AG08396 (cell line): ENCODE results near the gene HRNR.
A peak's percentile ranks its signal among the peaks of the same experiment; 100 is the strongest.
"Not testable (repeated sequence)": the region's sequence is repeated elsewhere in the genome, so short reads cannot be mapped to it uniquely, and the experiment has no call there.

Source experiments
- DNase-seq: peaks from one replicate; pipeline ENCODE4 v3.0.0; 2012; ENCODE audit warnings: low spot score, mixed read lengths

Gene HRNR

DNA sequence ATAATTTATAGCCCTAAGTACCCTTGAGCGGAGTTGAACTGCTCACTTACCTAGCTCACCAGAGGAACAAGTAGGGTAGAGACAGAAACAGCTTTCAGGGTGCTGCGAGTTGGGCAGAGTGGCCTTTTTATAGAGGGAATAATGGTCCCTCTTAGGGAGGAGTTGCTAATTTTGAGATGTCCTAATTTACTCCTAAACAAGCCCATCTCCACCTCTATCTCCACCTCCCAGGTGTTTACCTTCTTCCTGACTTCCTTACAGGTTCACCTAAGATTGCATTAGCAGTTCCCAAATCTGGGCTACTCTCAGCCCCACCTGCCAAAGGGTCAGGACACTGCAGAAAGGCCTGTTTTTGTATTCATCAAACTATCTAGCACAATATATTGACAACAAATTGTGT, at the start of gene HRNR:
TSS of gene HRNR (minus strand) at position 101 of the 400 bp plus-strand sequence. CDS start 940 bp downstream, outside the sequence.
- DNase-seq: no peak

DNA sequence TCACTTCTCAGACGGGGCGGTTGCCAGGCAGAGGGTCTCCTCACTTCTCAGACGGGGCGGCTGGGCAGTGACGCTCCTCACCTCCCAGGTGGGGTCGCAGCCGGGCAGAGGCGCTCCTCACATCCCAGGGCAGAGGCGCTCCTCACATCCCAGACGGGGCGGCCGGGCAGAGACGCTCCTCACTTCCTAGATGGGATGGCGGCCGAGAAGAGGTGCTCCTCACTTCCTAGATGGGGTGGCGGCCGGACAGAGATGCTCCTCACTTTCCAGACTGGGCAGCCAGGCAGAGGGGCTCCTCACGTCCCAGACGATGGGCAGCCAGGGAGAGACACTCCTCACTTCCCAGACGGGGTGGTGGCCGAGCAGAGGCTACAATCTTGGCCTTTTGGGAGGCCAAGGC, 32.4 kb upstream of the HRNR start:
- not testable (repeated sequence) for DNase-seq

DNA sequence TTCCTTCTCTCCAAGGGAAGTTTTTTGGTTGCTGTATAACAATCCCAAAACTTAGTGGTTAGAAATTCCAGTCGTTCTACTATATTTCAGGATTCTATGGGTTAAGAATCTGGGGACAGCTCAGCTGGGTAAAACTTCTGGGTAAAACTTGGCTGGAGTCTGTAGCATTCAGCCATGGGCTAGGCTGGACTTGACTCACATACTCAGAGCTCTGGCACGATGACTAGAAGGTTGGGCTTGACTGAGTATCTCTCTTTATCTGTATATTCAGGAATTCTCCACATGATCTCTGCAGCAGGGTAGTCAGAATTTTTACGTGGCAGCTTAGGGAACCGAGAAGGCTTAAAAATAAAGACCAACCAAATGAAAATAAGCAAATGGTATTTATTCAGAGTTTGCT, 28.2 kb upstream of the HRNR start:
- no peak for DNase-seq

DNA sequence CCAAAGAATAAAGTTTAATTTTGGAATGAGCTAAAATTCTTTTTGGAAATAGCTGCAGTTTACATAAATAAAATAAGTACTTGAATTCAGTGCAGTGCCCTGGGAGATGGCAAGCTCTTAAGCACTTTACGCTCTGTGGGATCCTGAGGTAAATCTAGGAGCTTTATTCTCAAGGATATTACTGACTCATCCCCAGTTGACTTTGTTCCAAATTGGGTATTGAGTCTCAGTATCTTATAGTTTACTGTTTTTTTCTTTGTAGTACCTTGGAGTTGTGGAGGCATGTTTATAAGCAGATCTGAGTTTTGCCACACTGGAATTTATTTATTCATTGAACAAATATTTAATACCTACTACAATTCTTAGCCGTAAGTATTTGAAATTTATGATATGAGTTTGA, 27.4 kb upstream of the HRNR start:
- DNase-seq: no peak

DNA sequence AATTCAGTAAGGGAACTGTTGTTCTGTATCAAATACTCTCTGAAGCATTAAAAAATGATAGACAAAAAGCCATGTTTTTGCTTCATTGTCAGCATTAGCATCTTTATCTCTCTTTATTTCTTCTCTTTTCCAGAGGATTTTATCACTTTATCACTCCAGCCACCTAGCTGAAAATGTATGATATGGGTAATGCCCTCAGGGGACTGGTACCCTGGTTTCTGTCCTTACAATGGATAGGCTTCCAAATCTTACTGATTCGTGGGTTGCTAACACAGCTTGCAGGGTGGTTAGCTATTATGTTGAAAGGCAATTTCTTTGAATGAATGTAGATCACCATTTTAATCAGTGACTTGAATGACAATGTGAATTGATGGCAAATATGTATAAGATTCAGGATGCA, 23.3 kb upstream of the HRNR start:
- DNase-seq: no peak

DNA sequence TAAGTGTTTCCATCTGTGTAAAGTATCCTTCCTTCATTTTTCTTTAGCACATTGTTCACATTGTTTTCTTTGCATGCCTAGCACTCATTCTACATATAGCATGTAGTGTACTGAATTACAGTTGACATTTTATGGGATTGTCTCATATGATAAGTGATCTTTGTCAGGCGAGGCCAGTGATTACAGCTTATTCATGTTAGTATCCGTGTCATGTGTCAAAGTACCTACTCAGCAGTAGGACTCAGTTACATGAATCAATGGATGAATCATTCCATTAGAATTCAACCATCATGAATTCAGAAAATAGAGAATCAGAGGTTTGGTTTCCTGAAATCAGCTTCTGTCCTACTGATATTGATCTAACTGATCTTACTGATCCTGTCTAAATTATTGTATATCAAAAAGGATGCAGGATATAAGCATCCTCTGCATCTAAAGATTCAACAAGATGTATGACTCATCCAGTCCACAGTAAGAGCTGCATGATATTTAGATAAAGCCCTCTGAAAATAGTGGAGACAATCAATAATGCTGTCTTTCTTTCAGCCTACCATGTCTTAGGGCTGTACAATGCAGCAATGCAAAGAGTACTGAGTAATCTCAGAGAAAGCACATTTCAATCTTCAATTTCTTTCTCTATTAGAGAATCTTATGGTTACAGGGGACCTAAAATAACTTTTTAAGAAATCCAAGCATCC, 20.7 kb upstream of the HRNR start:
- no peak for DNase-seq

DNA sequence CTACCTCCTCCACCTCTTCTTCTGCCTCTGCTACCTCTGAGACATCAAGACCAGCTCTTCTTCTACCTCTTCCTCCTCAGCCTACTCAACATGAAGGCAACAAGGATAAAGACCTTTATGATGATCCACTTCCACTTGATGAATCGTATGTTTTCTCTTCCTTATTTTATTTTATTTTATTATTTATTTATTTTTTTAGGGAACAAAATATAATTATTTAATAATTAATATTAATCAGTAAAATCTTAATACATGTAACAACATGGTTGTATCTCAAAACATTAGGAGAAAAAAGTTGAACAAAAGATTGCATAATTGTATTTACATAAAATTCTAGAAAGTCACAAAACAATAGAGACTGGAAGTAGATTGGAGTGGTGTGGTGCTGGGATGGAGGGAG, 13.1 kb upstream of the HRNR start:
- DNase-seq: no peak

DNA sequence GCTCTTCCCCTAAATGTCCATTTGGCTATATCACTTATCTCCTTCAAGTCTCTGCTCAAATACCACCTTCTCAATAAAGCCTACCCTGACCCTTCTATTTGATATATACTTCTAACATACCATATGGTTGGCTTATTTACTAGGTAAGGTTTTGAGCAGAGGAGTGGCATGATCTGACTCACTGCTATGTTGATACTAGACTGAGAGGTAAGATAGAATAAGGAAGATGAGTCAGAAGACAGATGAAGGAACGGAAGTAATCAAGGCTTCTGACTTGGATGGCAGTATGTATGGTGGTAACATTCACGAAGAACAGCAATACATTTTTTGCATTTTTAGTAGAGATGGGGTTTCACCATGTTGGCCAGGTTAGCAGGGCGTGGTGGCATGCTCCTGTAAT, 4.8 kb upstream of the HRNR start:
- DNase-seq: no peak

DNA sequence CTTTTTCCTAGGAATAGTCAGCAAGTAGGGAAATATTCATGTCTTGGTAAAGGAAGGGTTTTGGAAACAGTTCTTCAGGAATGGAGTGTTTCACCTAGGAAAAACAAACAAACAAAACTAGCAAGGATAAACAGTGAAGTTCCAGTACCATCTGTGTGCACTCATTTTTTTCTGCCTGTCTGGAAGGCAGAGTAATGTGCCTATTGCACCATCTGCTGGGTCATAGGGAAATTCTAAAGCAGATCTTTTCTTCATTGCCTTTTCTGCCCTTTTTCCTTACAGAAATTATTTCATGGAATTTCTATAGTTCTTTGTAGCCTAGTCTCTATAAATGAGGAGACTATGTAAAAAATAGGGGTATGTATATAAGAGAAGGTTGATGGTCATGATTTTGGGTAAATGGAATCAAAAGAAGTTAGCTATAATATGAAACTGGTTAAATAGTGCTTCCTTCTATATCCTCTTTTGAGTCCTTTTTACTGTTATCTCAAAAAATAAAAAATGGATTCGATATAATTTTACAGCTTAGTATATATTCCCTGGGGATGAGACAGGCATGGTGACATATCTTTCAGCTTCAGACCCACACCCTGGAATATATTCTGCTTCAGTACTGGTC, 3.4 kb upstream of the HRNR start:
- DNase-seq: peak; percentile 36

DNA sequence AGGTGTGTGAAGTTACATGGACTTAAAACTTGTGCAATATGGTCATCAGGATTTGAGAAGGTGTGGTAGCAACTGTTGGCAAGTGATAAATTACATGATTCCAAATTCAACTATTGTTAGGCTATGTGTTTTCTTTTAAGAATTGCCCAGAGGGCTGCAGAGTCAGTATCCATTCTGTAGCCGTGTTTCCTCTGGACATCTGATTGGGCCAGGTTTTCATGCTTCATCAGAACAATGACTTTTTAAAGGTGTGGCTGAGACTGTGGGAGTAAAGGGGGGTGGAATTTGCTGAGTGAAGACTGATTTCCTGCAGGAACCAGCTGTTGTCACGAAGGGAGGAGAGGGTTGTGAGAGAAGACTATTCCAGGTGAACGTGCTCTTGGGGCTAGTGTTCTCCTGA, 1.7 kb upstream of the HRNR start:
- DNase-seq: no peak

DNA sequence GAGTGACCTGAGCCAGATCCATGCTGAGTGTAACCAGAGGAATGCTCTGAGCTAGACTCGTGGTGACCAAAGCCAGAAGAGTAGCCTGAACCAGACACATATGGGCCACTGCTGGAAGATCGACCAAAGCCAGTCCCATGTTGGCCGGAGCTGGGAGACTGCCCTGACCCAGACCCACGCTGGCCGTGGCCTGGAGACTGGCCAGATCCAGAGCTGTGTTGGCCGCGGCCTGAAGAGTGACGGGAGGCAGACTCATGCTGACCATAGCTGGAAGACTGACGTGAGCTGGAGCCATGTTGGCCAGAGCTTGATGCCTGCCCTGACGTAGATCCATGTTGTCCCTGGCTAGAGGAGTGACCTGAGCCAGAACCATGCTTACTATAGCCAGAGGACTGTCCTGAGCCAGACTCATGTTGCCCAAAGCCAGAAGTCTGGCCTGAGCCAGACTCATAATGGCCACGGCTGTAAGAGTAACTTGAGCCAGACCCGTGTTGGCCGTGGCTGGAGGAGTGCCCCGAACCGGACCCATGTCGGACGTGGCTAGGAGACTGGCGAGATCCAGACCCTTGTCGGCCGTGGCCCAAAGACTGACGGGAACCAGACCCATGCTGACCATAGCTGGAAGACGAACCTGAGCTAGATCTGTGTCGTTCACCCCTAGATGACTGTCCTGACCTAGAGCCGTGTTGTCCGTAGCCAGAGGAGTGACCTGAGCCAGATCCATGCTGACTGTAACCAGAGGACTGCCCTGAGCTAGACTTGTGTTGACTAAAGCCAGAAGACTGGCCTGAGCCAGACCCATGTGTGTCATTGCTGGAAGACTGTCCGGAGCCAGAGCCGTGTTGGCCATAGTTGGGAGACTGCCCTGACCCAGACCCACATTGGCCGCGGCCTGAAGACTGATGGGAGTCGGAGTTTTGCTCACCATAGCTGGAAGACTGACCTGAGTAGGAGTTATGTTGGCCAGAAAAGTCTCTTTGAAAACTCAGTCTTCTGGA, 3.5 kb downstream of the HRNR start:
- no peak for DNase-seq

DNA sequence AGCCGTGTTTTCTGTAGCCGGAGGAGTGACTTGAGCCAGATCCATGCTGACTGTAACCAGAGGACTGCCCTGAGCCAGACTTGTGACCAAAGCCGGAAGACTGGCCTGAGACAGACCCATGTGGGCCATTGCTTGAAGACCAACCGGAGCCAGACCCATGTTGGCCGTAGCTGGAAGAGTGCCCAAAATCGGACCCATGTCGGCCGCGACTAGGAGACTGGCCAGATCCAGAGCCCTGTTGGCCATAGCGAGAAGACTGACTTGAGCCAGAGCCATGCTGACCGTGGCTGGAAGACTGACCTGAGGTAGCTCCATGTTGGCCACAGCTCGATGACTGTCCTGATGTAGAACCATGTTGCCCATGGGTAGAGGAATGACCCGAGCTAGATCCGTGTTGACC, 4.6 kb downstream of the HRNR start:
- not testable (repeated sequence) for DNase-seq

DNA sequence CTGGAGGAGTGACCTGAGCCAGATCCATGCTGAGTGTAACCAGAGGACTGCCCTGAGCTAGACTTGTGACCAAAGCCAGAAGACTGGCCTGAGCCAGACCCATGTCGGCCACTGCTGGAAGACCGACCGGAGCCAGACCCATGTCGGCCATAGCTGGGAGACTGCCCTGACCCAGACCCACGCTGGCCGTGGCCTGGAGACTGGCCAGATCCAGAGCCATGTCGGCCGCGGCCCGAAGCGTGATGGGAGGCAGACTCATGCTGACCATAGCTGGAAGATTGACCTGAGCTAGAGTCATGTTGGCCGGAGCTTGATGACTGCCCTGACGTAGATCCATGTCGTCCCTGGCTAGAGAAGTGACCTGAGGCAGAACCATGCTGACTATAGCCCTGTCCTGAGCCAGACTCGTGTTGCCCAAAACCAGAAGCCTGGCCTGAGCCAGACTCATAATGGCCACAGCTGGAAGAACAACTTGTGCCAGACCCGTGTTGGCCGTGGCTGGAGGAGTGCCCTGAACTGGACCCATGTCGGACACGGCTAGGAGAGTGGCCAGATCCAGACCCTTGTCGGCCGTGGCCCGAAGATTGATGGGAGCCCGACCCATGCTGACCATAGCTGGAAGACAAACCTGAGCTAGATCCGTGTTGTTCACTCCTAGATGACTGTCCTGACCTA, 5.1 kb downstream of the HRNR start:
- no peak for DNase-seq

DNA sequence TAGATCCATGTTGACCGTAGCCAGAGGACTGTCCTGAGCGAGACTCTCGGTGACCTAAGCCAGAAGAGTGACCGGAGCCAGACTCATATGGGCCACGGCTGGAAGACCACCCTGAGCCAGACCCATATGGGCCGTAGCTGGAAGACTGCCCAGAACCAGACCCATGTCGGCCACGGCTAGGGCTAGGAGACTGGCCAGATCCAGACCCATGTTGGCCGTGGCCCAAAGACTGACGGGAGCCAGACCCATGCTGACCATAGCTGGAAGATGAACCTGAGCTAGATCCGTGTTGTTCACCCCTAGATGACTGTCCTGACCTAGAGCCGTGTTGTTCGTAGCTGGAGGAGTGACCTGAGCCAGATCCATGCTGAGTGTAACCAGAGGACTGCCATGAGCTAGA, 8.4 kb downstream of the HRNR start:
- not testable (repeated sequence) for DNase-seq

DNA sequence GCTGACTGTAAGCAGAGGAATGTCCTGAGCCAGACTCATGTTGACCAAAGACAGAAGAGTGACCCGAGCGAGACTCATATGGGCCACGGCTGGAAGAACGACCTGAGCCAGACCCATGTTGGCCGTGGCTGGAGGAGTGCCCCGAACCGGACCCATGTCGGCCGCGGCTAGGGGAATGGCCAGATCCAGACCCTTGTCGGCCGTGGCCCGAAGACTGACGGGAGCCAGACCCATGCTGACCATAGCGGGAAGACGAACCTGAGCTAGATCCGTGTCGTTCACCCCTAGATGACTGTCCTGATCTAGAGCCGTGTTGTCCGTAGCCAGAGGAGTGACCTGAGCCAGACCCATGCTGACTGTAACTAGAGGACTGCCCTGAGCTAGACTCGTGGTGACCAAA, 9.1 kb downstream of the HRNR start:
- DNase-seq: not testable (repeated sequence)

DNA sequence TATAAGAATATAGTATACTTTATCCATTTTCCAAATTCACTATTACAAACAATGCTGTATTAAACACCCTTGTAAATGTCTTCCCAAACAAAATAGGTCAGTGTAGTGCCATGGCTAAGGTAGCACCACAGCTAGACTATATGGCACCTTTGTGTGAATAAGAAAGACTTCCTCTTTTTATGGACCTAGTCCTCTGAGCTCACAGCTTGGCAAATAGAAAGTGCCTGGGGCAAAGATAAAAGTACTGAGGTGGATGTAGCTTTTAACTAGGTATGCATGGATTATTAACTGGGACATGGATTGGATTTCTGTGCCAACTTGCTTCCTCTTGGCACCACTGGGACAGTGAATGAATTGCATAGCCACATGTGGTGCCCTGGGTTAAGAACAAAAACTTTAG, 25.0 kb downstream of the HRNR start:
- DNase-seq: no peak

DNA sequence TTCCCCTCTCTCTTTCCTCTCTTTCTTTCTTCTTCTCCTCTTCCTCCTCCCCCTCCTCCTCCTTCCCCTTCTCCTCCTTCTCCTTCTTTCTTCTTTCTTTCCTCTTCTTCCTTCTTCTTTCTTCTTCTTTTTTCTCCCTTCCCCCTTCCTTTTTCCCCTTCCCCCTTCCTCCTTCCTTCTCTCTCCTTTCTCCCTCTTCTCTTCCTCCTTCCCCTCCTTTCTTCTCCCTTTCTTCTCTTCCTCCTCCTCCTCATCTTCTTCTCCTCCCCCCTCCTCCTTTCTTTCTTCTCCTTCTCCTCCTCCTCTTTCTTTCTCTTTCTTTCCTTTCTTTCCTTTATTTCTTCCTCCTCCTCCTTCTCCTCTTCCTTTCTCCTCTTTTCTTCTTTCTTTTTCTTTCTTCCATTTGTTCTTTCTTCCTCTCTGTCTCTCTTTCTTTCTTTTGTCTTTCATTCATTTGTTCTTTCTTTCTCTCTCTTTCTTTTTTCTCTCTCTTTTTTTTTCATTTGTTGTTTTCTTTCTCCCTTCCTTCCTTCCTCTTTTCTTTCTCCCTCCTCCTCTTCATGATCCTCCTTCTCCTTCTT, 26.5 kb downstream of the HRNR start:
- no peak for DNase-seq

DNA sequence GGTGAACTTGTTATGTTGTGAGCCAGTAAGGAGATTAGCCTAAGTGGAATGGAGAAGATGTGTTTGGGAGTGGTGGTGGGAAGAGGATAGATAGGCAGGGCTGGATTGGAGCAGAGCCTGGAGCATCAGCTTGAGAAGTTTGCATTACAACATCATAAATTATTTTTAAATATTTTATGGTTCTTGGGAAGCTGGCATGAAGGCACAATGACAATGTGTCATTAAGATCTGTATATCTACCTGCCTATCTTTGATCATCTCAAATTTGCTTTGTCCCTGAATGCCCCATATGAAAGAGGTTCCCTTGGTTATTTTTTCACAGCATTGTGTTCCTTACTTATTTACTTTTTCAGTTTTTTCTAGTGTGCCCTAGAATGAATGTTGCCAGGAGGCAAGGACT, 32.3 kb downstream of the HRNR start:
- DNase-seq: no peak

DNA sequence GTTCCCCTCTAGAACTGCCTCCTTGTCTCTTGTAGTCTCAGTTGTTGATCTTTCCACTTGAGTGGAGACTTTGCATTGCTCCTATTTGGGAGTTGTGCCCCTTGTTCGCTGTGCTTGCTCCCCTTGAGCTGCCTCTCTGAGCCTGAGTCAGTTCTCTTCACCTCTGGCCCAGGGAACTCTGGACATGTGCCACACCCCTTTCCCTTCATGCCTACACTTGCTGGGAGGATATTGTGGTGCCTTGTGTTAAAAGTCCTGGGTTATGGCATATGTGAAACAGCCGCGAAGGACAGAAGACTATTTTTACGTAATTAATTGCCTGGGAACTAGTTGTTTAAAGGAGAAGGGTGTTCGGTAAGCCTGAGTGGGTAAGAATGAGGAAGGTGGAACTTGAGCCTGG, 32.7 kb downstream of the HRNR start:
- DNase-seq: no peak

DNA sequence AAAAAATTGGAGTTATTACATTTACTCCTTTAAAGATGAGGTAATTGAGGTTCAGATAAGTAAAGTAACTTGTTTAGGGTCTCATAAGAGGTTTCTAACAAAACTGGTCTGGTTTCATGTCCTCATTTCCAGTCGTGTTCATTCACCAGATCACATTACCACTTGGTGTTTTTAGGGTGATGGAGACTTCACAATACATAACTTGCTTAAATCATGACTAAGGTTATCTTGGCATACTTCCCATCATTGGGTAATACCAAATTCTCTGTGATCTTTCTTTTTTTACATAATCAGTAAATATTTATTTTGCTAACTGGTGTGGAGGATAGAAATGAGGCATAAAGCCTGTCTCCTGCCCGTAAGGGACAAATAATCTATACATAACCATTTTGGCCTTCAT, 33.4 kb downstream of the HRNR start:
- DNase-seq: no peak

DNA sequence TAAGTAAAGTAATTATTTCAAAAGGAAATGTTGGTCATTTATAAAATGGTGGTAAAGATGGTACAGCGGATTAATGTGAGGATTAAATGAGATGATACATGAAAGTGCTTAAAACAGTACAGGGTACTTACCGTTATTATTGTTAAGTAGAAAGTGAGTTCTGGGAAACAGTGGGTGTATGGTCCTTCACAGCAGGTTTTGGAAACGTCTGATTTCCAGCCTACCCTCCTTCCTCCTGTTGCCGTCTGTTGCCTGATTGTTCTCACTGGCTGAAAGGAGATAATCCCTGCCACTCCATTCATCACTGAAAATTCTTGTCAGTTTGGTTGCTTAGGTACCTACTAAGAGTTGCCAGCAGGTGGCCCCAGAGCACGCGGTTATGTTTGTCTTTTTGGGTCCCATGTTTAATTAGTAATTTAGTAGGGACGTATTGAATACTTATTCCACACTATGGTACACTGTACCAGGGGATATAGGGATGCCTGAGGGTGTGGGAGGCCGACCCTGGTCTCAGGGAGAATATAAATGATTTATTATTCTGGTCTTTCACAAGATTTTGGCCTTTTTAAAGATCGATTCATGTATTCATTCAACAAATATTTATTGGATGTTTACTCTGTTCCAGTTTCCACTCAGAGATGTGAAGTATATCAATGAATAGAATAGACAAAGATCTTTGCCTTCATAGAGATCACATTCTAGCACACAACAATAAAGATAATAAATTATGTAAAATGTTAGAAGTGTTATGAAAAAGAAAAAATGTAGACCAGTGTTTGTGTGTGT, 34.1 kb downstream of the HRNR start:
- DNase-seq: peak; percentile 71
